ENCODE measurements around the gene LRRC63.

The LRRC63 gene

GRCh38 chr13:46182491-46182877 is 29.2 kb upstream of the LRRC63 start:
- H3K27ac ChIP-seq: peak overlapping the region; percentile 20; the same call in 1 of the 2 replicates
- TF ChIP-seq ZFX (IDR thresholded peaks at IDR 0.05) (no peak), CTCF (conservative IDR thresholded peaks at IDR 0.05) (no peak)

GRCh38 chr13:46183018-46183946 is 28.4 kb upstream of the LRRC63 start:
- TF ChIP-seq ZFX (IDR thresholded peaks at IDR 0.05) (no peak), CTCF (conservative IDR thresholded peaks at IDR 0.05) (no peak)
- H3K27ac ChIP-seq: peak overlapping the region; percentile 24

- TF ChIP-seq CTCF (conservative IDR thresholded peaks at IDR 0.05): peak; percentile 61
- TF ChIP-seq ZFX (IDR thresholded peaks at IDR 0.05): no peak
- no peak overlapping the region for H3K27ac ChIP-seq
These were observed 27.4 kb upstream of the LRRC63 start for GRCh38 chr13:46184277-46184699.

GRCh38 chr13:46185634-46186033 is 26.1 kb upstream of the LRRC63 start:
- no peak overlapping the region for H3K27ac ChIP-seq
- TF ChIP-seq CTCF (conservative IDR thresholded peaks at IDR 0.05): no peak
- TF ChIP-seq ZFX (IDR thresholded peaks at IDR 0.05): no peak

- no peak overlapping the region for H3K27ac ChIP-seq
- TF ChIP-seq ZFX (IDR thresholded peaks at IDR 0.05) (no peak), CTCF (conservative IDR thresholded peaks at IDR 0.05) (no peak)
These were observed 19.3 kb upstream of the LRRC63 start for GRCh38 chr13:46192412-46192811.

- no peak overlapping the region for H3K27ac ChIP-seq
- no peak for TF ChIP-seq CTCF (conservative IDR thresholded peaks at IDR 0.05)
- no peak for TF ChIP-seq ZFX (IDR thresholded peaks at IDR 0.05)
These were observed 16.7 kb upstream of the LRRC63 start for GRCh38 chr13:46195016-46195415.

GRCh38 chr13:46197299-46198048 is 14.3 kb upstream of the LRRC63 start:
- no peak overlapping the region for H3K27ac ChIP-seq
- TF ChIP-seq ZFX (IDR thresholded peaks at IDR 0.05) (no peak), CTCF (conservative IDR thresholded peaks at IDR 0.05) (no peak)
